GM10266 (cell line): ENCODE data around the gene BARHL2.
A peak's percentile ranks its signal among the peaks of the same experiment; 100 is the strongest.

Experiments
- DNase-seq: peaks from one replicate; pipeline ENCODE4 v3.0.0; 2012; ENCODE audit errors: extremely low spot score
- CTCF ChIP-seq: IDR thresholded peaks from 2 replicates; pipeline ENCODE4 v1.5.1; 2012; ENCODE audit warnings: mild to moderate bottlenecking, low read depth; ENCODE audit not compliant: control insufficient read depth, insufficient read depth; ENCODE audit errors: missing control alignments

BARHL2 gene

DNA sequence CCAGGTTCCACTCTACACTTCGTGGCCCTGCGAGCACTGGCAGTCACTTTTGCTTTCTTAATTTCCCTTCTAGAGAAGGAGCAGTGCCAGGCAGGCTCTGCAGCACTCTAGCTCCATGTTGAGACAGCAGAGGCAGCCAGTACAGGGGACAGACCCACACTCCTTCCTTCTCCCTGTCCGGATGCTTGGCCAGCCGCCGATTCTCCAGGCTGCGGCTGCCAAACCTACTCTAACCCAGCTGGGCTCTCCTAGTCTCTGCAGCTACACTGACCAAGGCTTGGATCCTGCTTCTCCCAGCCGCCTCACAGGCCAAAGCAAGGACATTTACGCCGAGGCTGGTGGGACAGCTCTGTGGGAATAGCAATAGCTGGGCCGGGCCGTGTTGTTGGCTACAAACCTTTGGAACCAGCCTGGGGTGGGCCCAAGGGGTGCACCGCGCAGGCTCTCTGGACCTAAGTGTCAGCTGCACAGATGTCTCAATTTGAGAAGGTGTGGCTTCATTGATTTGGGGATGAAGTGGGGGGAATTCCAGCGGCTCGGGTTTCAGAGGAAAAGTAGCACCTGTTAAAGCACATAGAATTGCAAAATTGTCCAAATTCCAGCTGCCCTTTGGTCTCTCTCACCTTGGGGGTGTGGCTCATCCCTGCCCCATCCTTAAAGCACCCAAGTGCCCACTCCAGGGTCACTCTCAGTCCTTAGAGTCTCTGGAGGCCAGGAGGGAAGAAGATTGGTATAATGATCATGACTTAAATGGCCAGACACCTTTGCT, 3.2 kb downstream of the BARHL2 start:
- no peak for TF ChIP-seq CTCF
- peak; percentile 22 for DNase-seq

- no peak for TF ChIP-seq CTCF
- peak; percentile 19 for DNase-seq
Observed at GRCh38 chr1:90712915-90713730, 4.0 kb downstream of the BARHL2 start.

GRCh38 chr1:90712153-90712856, 4.8 kb downstream of the BARHL2 start:
- no peak for TF ChIP-seq CTCF
- peak; percentile 27 for DNase-seq

DNA sequence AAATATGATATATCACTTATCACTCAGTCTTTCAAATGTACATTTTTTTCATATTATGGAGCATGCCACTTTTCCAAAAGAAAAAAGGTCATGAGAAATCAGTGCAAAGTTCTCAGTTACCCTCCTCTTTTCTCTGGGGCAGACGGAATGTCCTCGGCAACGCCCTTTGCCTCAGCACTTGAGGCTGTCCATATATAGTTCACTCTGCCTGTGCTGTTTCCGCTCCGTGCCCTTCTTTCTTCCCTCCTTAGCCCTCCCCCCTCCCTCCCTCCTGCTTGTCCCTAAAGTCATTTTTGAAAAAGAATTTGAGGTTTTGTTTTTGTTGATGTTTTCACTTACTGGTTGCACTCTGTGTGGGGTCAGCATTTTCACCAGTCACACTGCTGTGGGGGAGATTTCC, 5.4 kb downstream of the BARHL2 start:
- no peak for TF ChIP-seq CTCF
- DNase-seq = peak; percentile 27

DNA sequence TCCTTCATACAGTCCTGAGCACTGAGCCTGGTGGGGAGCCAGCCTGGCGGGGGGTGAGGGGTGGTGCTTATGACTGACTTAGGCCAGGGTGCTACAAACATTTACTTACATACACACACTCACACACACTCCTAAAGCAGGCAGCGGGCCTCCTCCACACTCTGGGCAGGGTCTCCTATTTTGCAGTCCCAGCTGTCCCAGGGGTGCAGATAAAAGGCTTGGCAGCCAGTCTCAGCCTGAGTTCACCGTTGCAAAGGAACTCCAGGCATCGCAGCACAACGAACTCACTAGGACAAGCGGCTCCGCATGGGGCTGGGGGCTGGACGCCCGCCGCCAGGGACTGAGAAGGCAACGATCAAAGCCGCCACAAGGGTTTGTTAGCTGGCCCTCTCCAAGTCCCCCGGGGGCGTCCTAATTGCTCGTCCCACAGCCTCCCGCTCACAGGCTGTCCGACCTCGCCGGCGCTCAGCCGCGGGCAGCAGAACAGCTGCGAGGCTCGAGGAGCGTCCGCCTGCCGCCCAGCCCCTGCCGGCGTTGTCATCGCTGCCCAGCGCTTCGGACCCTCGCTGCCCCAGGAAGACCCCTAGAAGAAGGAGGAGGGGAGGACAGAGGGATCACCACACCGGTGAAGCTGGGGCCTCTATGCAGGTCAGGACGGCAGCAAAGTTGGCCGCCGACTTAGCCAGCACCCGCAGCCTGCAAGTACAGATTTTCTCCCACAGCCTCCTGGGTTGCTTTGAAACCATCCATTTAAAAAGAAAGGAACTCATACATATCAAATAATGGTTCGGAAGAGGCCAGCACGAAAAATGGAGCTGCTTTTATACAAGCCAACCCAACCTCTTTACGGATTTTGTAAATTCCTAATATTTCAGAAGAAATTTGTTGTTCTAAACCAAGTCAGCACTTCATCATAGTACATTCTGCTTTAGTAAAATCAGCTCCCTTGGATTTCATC, 6.2 kb downstream of the BARHL2 start:
- no peak for TF ChIP-seq CTCF
- DNase-seq = peak; percentile 19

DNA sequence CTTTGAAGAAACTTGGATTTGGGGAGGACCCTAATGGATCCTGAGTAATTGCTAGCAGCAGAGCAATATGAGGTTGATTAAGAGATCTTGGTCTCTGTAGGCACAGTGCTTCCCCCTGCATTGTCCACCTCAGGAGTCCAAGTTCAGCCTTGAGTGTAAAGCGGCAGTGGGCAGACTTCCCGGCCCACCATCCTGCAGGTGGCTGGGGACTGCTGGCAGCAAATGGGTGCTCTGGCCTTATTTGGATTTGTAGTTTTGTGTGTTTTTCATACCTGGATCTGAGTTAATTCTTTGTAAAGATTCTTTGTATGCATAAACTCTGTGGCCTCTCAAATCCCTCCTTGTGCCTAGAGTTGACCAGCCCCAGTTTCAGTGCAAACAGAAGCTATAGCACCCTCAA, 7.6 kb downstream of the BARHL2 start:
- TF ChIP-seq CTCF = no peak
- no peak for DNase-seq
